ENCODE results near the gene PHOSPHO1. TPM values are rescaled to one million over a fixed set of nuclear protein-coding genes. Genes with fewer than 3 reads are reported as not detected.

Gene PHOSPHO1
- total and polyA plus RNA-seq, 2 experiments from 2014 or later = 0.54 TPM; not detected in 1

- H3K9me2 ChIP-seq (replicated peaks; ENCODE audit: insufficient read depth) = no peaks in the 10 kb centered on the region
- DNase-seq (ENCODE audit: low spot score) = no peak
- H3K27ac ChIP-seq = peak overlapping the region; percentile 79
- no peaks in the 10 kb centered on the region for H3K9me3 ChIP-seq (ENCODE audit: low read depth)
- H3K4me2 ChIP-seq = peak overlapping the region; percentile 82
- H3K4me3 ChIP-seq = peak overlapping the region; percentile 26
- no peaks in the 10 kb centered on the region for H4K20me1 ChIP-seq (ENCODE audit: insufficient read depth, poor library complexity, severe bottlenecking)
- 33% methylated on average over 10 of the region's 10 CpGs for WGBS (ENCODE audit: low lambda C conversion rate, missing lambda C conversion rate)
- peak overlapping the region; percentile 84 for H2AFZ ChIP-seq
- H3K27me3 ChIP-seq = no peaks in the 10 kb centered on the region
- TF ChIP-seq EZH2phosphoT487 (IDR thresholded peaks at IDR 0.05; ENCODE audit: low read depth, severe bottlenecking, unreplicated experiment) = no peak
- TF ChIP-seq, protein P1, sequence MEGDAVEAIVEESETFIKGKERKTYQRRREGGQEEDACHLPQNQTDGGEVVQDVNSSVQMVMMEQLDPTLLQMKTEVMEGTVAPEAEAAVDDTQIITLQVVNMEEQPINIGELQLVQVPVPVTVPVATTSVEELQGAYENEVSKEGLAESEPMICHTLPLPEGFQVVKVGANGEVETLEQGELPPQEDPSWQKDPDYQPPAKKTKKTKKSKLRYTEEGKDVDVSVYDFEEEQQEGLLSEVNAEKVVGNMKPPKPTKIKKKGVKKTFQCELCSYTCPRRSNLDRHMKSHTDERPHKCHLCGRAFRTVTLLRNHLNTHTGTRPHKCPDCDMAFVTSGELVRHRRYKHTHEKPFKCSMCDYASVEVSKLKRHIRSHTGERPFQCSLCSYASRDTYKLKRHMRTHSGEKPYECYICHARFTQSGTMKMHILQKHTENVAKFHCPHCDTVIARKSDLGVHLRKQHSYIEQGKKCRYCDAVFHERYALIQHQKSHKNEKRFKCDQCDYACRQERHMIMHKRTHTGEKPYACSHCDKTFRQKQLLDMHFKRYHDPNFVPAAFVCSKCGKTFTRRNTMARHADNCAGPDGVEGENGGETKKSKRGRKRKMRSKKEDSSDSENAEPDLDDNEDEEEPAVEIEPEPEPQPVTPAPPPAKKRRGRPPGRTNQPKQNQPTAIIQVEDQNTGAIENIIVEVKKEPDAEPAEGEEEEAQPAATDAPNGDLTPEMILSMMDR (IDR thresholded peaks at IDR 0.05; ENCODE audit: poor library complexity) = no peak
- no peaks in the 10 kb centered on the region for H3K36me3 ChIP-seq (replicated peaks; ENCODE audit: insufficient read depth, low read depth)
- H3K4me1 ChIP-seq (ENCODE audit: insufficient read depth) = no peaks in the 10 kb centered on the region
- H3K79me2 ChIP-seq = no peaks in the 10 kb centered on the region
Observed at GRCh38 chr17:49259663-49260010, 29.1 kb upstream of the PHOSPHO1 start.

DNA sequence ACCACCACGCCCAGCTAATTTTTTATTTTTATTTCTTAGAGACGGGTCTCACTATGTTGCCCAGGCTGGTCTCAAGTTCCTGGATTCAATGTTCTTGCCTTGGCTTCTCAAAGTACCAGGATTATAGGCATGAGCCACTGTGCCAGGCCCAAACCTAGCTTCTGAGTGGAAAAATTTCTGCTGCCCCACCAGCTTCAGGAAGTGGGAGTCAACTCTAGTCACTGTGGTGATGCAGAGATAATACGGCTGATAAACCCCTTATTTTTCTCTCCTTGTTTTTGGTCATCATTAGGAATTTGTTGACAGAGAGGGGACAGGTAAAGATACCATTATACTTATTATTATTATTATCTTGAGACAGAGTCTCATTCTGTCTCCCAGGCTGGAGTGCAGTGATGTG is 27.8 kb upstream of the PHOSPHO1 start:
- Histone ChIP-seq H3K36me3 (replicated peaks; ENCODE audit: insufficient read depth, low read depth) (no peaks in the 10 kb centered on the region), H3K27ac (no peak overlapping the region), H3K4me2 (no peak overlapping the region), H2AFZ (no peak overlapping the region), H3K79me2 (no peaks in the 10 kb centered on the region), H4K20me1 (ENCODE audit: insufficient read depth, poor library complexity, severe bottlenecking) (no peaks in the 10 kb centered on the region), H3K4me3 (no peak overlapping the region), H3K9me2 (replicated peaks; ENCODE audit: insufficient read depth) (no peaks in the 10 kb centered on the region), H3K27me3 (no peaks in the 10 kb centered on the region), H3K9me3 (ENCODE audit: low read depth) (no peaks in the 10 kb centered on the region), H3K4me1 (ENCODE audit: insufficient read depth) (no peaks in the 10 kb centered on the region)
- no peak for TF ChIP-seq EZH2 (IDR thresholded peaks at IDR 0.05; ENCODE audit: borderline replicate concordance)
- TF ChIP-seq EZH2phosphoT487 (IDR thresholded peaks at IDR 0.05; ENCODE audit: low read depth, severe bottlenecking, unreplicated experiment) = no peak
- TF ChIP-seq, protein P1 (IDR thresholded peaks at IDR 0.05; ENCODE audit: poor library complexity) = no peak
- WGBS (ENCODE audit: low lambda C conversion rate, missing lambda C conversion rate) = 96% methylated on average over 3 of the region's 3 CpGs
- no peak for DNase-seq (ENCODE audit: low spot score)

DNA sequence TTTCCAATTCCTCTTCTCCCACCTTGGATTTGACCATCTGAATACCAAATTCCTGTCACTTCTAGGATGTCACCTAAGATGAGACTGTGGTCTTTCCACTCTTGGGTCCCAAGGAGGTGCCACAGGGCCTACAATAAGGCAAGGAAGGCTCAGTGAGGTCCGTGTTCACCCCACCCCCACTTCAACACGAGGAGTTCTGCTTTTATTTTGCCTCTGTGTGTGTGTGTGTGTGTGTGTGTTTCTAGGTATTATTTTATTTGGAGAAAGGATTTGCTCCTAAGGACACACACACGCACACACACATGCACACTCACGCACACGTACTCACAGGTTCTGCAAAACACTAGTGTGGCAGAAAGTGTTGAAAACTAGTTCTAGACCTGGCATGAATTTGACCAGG is 24.5 kb upstream of the PHOSPHO1 start:
- no peaks in the 10 kb centered on the region for H3K79me2 ChIP-seq
- H3K27me3 ChIP-seq = no peaks in the 10 kb centered on the region
- WGBS (ENCODE audit: low lambda C conversion rate, missing lambda C conversion rate) = 77% methylated on average over 5 of the region's 5 CpGs
- no peak for DNase-seq (ENCODE audit: low spot score)
- H3K27ac ChIP-seq = no peak overlapping the region
- H3K4me3 ChIP-seq = no peak overlapping the region
- TF ChIP-seq EZH2phosphoT487 (IDR thresholded peaks at IDR 0.05; ENCODE audit: low read depth, severe bottlenecking, unreplicated experiment) (no peak), EZH2 (IDR thresholded peaks at IDR 0.05; ENCODE audit: borderline replicate concordance) (no peak)
- TF ChIP-seq, protein P1 (IDR thresholded peaks at IDR 0.05; ENCODE audit: poor library complexity) = no peak
- H3K4me2 ChIP-seq = no peak overlapping the region
- no peaks in the 10 kb centered on the region for H3K9me3 ChIP-seq (ENCODE audit: low read depth)
- no peaks in the 10 kb centered on the region for H3K4me1 ChIP-seq (ENCODE audit: insufficient read depth)
- H3K36me3 ChIP-seq (replicated peaks; ENCODE audit: insufficient read depth, low read depth) = no peaks in the 10 kb centered on the region
- H3K9me2 ChIP-seq (replicated peaks; ENCODE audit: insufficient read depth) = no peaks in the 10 kb centered on the region
- H4K20me1 ChIP-seq (ENCODE audit: insufficient read depth, poor library complexity, severe bottlenecking) = no peaks in the 10 kb centered on the region
- no peak overlapping the region for H2AFZ ChIP-seq

- Histone ChIP-seq H3K9me3 (ENCODE audit: low read depth) (no peaks in the 10 kb centered on the region), H2AFZ (no peak overlapping the region), H3K4me3 (no peak overlapping the region), H3K79me2 (no peaks in the 10 kb centered on the region), H3K36me3 (replicated peaks; ENCODE audit: insufficient read depth, low read depth) (no peaks in the 10 kb centered on the region), H3K27ac (no peak overlapping the region), H3K27me3 (no peaks in the 10 kb centered on the region), H4K20me1 (ENCODE audit: insufficient read depth, poor library complexity, severe bottlenecking) (no peaks in the 10 kb centered on the region), H3K9me2 (replicated peaks; ENCODE audit: insufficient read depth) (no peaks in the 10 kb centered on the region), H3K4me2 (no peak overlapping the region), H3K4me1 (ENCODE audit: insufficient read depth) (no peaks in the 10 kb centered on the region)
- TF ChIP-seq, protein P1 (IDR thresholded peaks at IDR 0.05; ENCODE audit: poor library complexity) = no peak
- TF ChIP-seq EZH2phosphoT487 (IDR thresholded peaks at IDR 0.05; ENCODE audit: low read depth, severe bottlenecking, unreplicated experiment) = no peak
- TF ChIP-seq EZH2 (IDR thresholded peaks at IDR 0.05; ENCODE audit: borderline replicate concordance) = no peak
- WGBS (ENCODE audit: low lambda C conversion rate, missing lambda C conversion rate) = 69% methylated on average over 4 of the region's 4 CpGs
- DNase-seq (ENCODE audit: low spot score) = no peak
Observed at GRCh38 chr17:49254066-49254465, 23.5 kb upstream of the PHOSPHO1 start.

All from hepatocyte (in vitro differentiated cells).